Measurements from ENCODE around the gene CFL2.

Gene CFL2

GRCh38 chr14:34676516-34677211 is 37.7 kb downstream of the CFL2 start:
- DNase-seq (ENCODE audit: low spot score) (no peak), ATAC-seq (ENCODE audit: low read depth) (no peak)
- TF ChIP-seq CTCF (IDR thresholded peaks at IDR 0.05; ENCODE audit: poor library complexity, severe bottlenecking), result no peak
- H3K4me1 ChIP-seq (ENCODE audit: insufficient read depth, poor library complexity, severe bottlenecking), result peaks cover 17% of the 10 kb centered on the region
- H3K9me3 ChIP-seq (ENCODE audit: severe bottlenecking), result no peaks in the 10 kb centered on the region
- H3K4me3 ChIP-seq (ENCODE audit: severe bottlenecking), result no peak overlapping the region
- peak overlapping the region; percentile 66 for H3K27ac ChIP-seq (ENCODE audit: poor library complexity, severe bottlenecking)
- H3K36me3 ChIP-seq (ENCODE audit: low read depth), result no peaks in the 10 kb centered on the region
- no peaks in the 10 kb centered on the region for H3K27me3 ChIP-seq (ENCODE audit: insufficient read depth, poor library complexity, severe bottlenecking)

DNA sequence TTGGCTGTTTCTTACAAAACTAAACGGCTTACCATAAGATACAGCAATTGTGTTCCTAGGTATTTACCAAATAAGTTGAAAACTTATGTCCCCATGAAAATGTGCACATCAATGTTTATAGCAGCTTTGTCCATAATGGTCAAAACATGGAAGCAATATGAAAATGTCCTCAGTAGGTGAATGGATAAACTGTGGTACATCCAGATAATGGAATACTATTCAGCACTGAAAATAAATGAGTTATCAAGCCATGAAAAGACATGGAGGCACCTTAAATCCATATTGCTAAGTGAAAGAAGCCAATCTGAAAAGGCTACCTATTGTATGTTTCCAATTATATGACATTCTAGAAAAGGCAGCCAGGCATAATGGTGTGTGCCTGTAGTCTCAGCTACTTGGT is 40.7 kb downstream of the CFL2 start:
- Histone ChIP-seq H3K27ac (ENCODE audit: poor library complexity, severe bottlenecking) (no peak overlapping the region), H3K4me1 (ENCODE audit: insufficient read depth, poor library complexity, severe bottlenecking) (peaks cover 17% of the 10 kb centered on the region), H3K27me3 (ENCODE audit: insufficient read depth, poor library complexity, severe bottlenecking) (no peaks in the 10 kb centered on the region), H3K4me3 (ENCODE audit: severe bottlenecking) (no peak overlapping the region), H3K36me3 (ENCODE audit: low read depth) (no peaks in the 10 kb centered on the region), H3K9me3 (ENCODE audit: severe bottlenecking) (no peaks in the 10 kb centered on the region)
- ATAC-seq (ENCODE audit: low read depth) (no peak), DNase-seq (ENCODE audit: low spot score) (no peak)
- no peak for TF ChIP-seq CTCF (IDR thresholded peaks at IDR 0.05; ENCODE audit: poor library complexity, severe bottlenecking)

DNA sequence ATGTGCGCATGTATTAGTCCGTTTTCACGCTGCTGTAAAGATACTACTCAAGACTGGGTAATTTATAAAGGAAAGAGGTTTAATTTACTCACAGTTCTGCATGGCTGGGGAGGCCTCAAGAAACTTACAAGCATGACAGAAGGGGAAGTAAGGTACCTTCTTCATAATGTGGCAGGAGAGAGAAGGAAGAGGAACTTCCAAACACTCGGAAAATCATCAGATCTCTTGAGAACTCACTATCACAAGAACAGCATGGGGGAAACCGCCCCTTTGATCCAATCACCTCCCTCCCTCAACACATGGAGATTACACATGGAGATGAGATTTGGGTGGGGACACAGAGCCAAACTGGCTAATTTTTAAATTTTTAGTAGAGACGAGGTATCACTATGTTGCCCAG is 42.7 kb downstream of the CFL2 start:
- no peak for TF ChIP-seq CTCF (IDR thresholded peaks at IDR 0.05; ENCODE audit: poor library complexity, severe bottlenecking)
- Histone ChIP-seq H3K4me3 (ENCODE audit: severe bottlenecking) (no peak overlapping the region), H3K9me3 (ENCODE audit: severe bottlenecking) (no peaks in the 10 kb centered on the region), H3K36me3 (ENCODE audit: low read depth) (no peaks in the 10 kb centered on the region), H3K27me3 (ENCODE audit: insufficient read depth, poor library complexity, severe bottlenecking) (no peaks in the 10 kb centered on the region), H3K4me1 (ENCODE audit: insufficient read depth, poor library complexity, severe bottlenecking) (peaks cover under 1% of the 10 kb centered on the region), H3K27ac (ENCODE audit: poor library complexity, severe bottlenecking) (no peak overlapping the region)
- DNase-seq (ENCODE audit: low spot score), result no peak
- ATAC-seq (ENCODE audit: low read depth), result no peak

GRCh38 chr14:34668111-34668510 is 46.3 kb downstream of the CFL2 start:
- no peaks in the 10 kb centered on the region for H3K36me3 ChIP-seq (ENCODE audit: low read depth)
- TF ChIP-seq CTCF (IDR thresholded peaks at IDR 0.05; ENCODE audit: poor library complexity, severe bottlenecking), result no peak
- H3K4me3 ChIP-seq (ENCODE audit: severe bottlenecking), result no peak overlapping the region
- peaks cover 14% of the 10 kb centered on the region for H3K4me1 ChIP-seq (ENCODE audit: insufficient read depth, poor library complexity, severe bottlenecking)
- no peaks in the 10 kb centered on the region for H3K27me3 ChIP-seq (ENCODE audit: insufficient read depth, poor library complexity, severe bottlenecking)
- no peak overlapping the region for H3K27ac ChIP-seq (ENCODE audit: poor library complexity, severe bottlenecking)
- ATAC-seq (ENCODE audit: low read depth) (no peak), DNase-seq (ENCODE audit: low spot score) (no peak)
- H3K9me3 ChIP-seq (ENCODE audit: severe bottlenecking), result no peaks in the 10 kb centered on the region

GRCh38 chr14:34667007-34667406 is 47.4 kb downstream of the CFL2 start:
- H3K4me3 ChIP-seq (ENCODE audit: severe bottlenecking), result no peak overlapping the region
- peak overlapping the region; percentile 86 for H3K27ac ChIP-seq (ENCODE audit: poor library complexity, severe bottlenecking)
- DNase-seq (ENCODE audit: low spot score), result no peak
- TF ChIP-seq CTCF (IDR thresholded peaks at IDR 0.05; ENCODE audit: poor library complexity, severe bottlenecking), result no peak
- no peaks in the 10 kb centered on the region for H3K36me3 ChIP-seq (ENCODE audit: low read depth)
- H3K4me1 ChIP-seq (ENCODE audit: insufficient read depth, poor library complexity, severe bottlenecking), result peaks cover 14% of the 10 kb centered on the region
- H3K9me3 ChIP-seq (ENCODE audit: severe bottlenecking), result no peaks in the 10 kb centered on the region
- no peaks in the 10 kb centered on the region for H3K27me3 ChIP-seq (ENCODE audit: insufficient read depth, poor library complexity, severe bottlenecking)
- no peak for ATAC-seq (ENCODE audit: low read depth)

Data from RWPE2 (cell line).